LNCAP (cell line): ENCODE data around the gene ALKBH3.

Source experiments
- TF ChIP-seq, protein P1 (sequence below): fragments of 450-650 bp; IDR thresholded peaks from 2 replicates; pipeline ENCODE4 v1.5.1; 2017; ENCODE audit warnings: mild to moderate bottlenecking

ALKBH3 gene

GRCh38 chr11:43937434-43938411 is 57.1 kb downstream of the ALKBH3 start:
- TF ChIP-seq, protein P1, sequence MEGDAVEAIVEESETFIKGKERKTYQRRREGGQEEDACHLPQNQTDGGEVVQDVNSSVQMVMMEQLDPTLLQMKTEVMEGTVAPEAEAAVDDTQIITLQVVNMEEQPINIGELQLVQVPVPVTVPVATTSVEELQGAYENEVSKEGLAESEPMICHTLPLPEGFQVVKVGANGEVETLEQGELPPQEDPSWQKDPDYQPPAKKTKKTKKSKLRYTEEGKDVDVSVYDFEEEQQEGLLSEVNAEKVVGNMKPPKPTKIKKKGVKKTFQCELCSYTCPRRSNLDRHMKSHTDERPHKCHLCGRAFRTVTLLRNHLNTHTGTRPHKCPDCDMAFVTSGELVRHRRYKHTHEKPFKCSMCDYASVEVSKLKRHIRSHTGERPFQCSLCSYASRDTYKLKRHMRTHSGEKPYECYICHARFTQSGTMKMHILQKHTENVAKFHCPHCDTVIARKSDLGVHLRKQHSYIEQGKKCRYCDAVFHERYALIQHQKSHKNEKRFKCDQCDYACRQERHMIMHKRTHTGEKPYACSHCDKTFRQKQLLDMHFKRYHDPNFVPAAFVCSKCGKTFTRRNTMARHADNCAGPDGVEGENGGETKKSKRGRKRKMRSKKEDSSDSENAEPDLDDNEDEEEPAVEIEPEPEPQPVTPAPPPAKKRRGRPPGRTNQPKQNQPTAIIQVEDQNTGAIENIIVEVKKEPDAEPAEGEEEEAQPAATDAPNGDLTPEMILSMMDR, result no peak

DNA sequence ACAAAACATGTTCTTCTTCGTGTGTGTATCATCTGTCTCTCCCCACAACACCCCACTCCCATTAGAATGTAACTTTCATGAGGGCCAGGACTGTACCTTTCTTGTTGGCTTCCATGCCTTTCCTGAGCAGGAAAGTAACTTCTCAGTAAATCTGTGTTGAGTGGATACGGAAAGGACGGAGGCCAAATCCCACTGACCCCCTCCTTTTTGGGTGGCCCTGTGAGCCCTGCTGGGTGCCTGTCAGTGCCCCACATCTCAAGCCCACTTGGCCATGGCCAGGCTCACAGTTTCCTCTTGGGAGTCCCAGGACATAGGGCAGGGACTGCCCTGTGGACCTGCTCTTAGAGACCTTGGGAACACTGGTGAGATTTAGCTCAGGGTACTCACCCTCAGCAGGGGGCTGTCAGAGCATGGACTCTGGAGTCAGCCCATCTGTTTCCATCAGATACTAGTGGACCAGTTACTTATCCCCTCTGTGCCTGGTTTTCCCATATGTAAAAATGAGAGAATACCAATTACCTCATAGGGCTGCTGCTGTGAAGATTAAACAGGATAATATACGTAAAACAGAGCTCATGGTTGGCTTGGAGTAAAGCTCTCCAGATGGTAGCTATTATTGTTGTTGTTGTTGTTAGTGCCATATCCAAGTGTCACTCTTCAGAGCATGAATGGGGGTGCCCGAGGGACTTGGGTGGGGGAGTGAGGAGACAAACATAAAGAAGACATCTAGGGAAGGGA is 60.8 kb downstream of the ALKBH3 start:
- TF ChIP-seq, protein P1, result no peak

DNA sequence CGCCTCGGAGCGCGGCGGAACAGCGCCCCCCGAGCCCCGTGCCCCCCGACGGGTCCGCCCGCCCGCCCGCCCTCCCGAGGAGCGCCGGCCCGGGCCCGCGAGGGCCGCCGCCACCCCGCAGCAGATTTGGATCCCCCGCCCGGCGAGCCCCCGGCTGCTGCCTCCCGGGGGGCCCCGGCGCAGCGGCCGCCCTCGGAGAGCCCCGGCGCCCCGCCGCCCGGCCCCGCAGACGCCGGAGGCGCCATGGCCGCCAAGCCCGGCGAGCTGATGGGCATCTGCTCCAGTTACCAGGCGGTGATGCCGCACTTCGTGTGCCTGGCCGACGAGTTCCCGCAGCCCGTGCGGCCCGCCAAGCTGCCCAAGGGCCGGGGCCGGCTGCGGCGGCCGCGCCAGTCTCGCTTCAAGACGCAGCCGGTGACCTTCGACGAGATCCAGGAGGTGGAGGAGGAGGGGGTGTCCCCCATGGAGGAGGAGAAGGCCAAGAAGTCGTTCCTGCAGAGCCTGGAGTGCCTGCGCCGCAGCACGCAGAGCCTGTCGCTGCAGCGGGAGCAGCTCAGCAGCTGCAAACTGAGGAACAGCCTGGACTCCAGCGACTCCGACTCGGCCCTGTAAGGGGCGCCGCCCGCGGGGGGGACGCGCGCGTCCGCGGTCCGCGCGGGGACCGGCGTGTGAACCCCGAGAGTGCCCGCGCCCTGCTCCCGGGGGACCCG is 62.2 kb downstream of the ALKBH3 start:
- TF ChIP-seq, protein P1, result no peak

- TF ChIP-seq, protein P1, result no peak
These were observed 62.8 kb downstream of the ALKBH3 start for GRCh38 chr11:43943372-43943930.

GRCh38 chr11:43943931-43944751 is 63.5 kb downstream of the ALKBH3 start:
- TF ChIP-seq, protein P1, result no peak

- TF ChIP-seq, protein P1, result peak; percentile 97
These were observed 64.2 kb downstream of the ALKBH3 start for GRCh38 chr11:43944761-43945311.
